Mesenchymal stem cell (in vitro differentiated cells and primary cell): Measurements from ENCODE around the gene CHST14.

Experiments used
- DNase-seq: peaks from one replicate; pipeline ENCODE4 v3.0.0-alpha.2; 2013
- H2AFZ ChIP-seq: one replicate; pipeline ENCODE4 v1.6.1; 2013; ENCODE audit warnings: low read depth, mild to moderate bottlenecking, control low read depth, inconsistent platforms, low read length, moderate library complexity
- H2AK5ac ChIP-seq: 2 replicates; pipeline ENCODE4 v1.6.1; 2013; ENCODE audit warnings: low read length, moderate library complexity, mild to moderate bottlenecking, inconsistent platforms; ENCODE audit not compliant: severe bottlenecking
- H2BK120ac ChIP-seq: one replicate; pipeline ENCODE4 v1.6.1; 2013; ENCODE audit warnings: low read depth, mild to moderate bottlenecking, inconsistent platforms, low read length, moderate library complexity
- H2BK12ac ChIP-seq, 2 experiments: one replicate each; pipeline ENCODE4 v1.6.1; 2013; ENCODE audit warnings: inconsistent platforms in 2 of 2, low read length in 2 of 2, mild to moderate bottlenecking in 2 of 2, moderate library complexity in 2 of 2, control low read depth in 1 of 2
- H2BK15ac ChIP-seq: one replicate; pipeline ENCODE4 v1.6.1; 2013; ENCODE audit warnings: mild to moderate bottlenecking, low read depth, inconsistent platforms; ENCODE audit not compliant: poor library complexity, severe bottlenecking
- H2BK5ac ChIP-seq: 2 replicates; pipeline ENCODE4 v1.6.1; 2013; ENCODE audit warnings: low read depth, mild to moderate bottlenecking, low read length, control low read depth, inconsistent platforms; ENCODE audit not compliant: poor library complexity, severe bottlenecking
- H3K14ac ChIP-seq, 2 experiments: one replicate each; pipeline ENCODE4 v1.6.1; 2013; ENCODE audit warnings: inconsistent platforms in 2 of 2, low read length in 2 of 2, control low read depth in 1 of 2, mild to moderate bottlenecking in 1 of 2, moderate library complexity in 1 of 2
- H3K18ac ChIP-seq, 2 experiments: one replicate each; pipeline ENCODE4 v1.6.1; 2013; ENCODE audit warnings: inconsistent platforms in 2 of 2, low read length in 2 of 2, control low read depth in 1 of 2, low read depth in 1 of 2, mild to moderate bottlenecking in 1 of 2
- H3K23ac ChIP-seq, 2 experiments: one replicate each; pipeline ENCODE4 v1.6.1; 2013; ENCODE audit warnings: inconsistent platforms in 2 of 2, low read length in 2 of 2, mild to moderate bottlenecking in 2 of 2, moderate library complexity in 2 of 2, control low read depth in 1 of 2
- H3K27ac ChIP-seq: 2 replicates; pipeline ENCODE4 v1.5.1; 2013; ENCODE audit warnings: mild to moderate bottlenecking, moderate library complexity, low read length, control low read depth, inconsistent platforms; ENCODE audit not compliant: poor library complexity, severe bottlenecking
- H3K27me3 ChIP-seq, 2 experiments: 2 replicates each; pipeline versions ENCODE4 v1.6.1 to v1.7.0; 2013; ENCODE audit warnings: low read length in 2 of 2, mild to moderate bottlenecking in 2 of 2, moderate library complexity in 2 of 2, control low read depth in 1 of 2, inconsistent platforms in 1 of 2; ENCODE audit not compliant: control insufficient read depth in 1 of 2, insufficient read depth in 1 of 2
- H3K36me3 ChIP-seq, 2 experiments: 2 replicates each; pipeline versions ENCODE4 v1.6.1 to v1.7.0; 2013; ENCODE audit warnings: low read length in 2 of 2, control low read depth in 1 of 2, inconsistent platforms in 1 of 2, low read depth in 1 of 2, mild to moderate bottlenecking in 1 of 2; ENCODE audit not compliant: insufficient read depth in 2 of 2, control insufficient read depth in 1 of 2
- H3K4ac ChIP-seq, 2 experiments: one replicate each; pipeline ENCODE4 v1.6.1; 2013; ENCODE audit warnings: inconsistent platforms in 2 of 2, low read length in 2 of 2, mild to moderate bottlenecking in 2 of 2, moderate library complexity in 2 of 2, control low read depth in 1 of 2, low read depth in 1 of 2
- H3K4me1 ChIP-seq: 2 replicates; pipeline ENCODE4 v1.6.1; 2013; ENCODE audit warnings: low read depth, low read length, control low read depth; ENCODE audit not compliant: control insufficient read depth, insufficient read depth
- H3K4me2 ChIP-seq: 2 replicates; pipeline ENCODE4 v1.6.1; 2013; ENCODE audit warnings: low read length, mild to moderate bottlenecking, inconsistent platforms; ENCODE audit not compliant: poor library complexity, severe bottlenecking
- H3K4me3 ChIP-seq, 2 experiments: 2 replicates each; pipeline versions ENCODE4 v1.5.1 to v1.7.0; 2013; ENCODE audit warnings: low read length in 2 of 2, mild to moderate bottlenecking in 2 of 2, control low read depth in 1 of 2, low read depth in 1 of 2; ENCODE audit not compliant: insufficient read depth in 1 of 2
- H3K79me1 ChIP-seq: replicated peaks from 2 replicates; pipeline ENCODE4 v1.6.1; 2013; ENCODE audit warnings: mild to moderate bottlenecking, control low read depth, low read length, inconsistent platforms; ENCODE audit not compliant: poor library complexity, severe bottlenecking
- H3K9ac ChIP-seq: 2 replicates; pipeline ENCODE4 v1.7.0; 2013; ENCODE audit warnings: mild to moderate bottlenecking, low read length, moderate library complexity
- H3K9me3 ChIP-seq: 2 replicates; pipeline ENCODE4 v1.7.0; 2013; ENCODE audit warnings: mild to moderate bottlenecking, low read length; ENCODE audit not compliant: control insufficient read depth
- H4K8ac ChIP-seq: one replicate; pipeline ENCODE4 v1.6.1; 2013; ENCODE audit warnings: inconsistent platforms, mild to moderate bottlenecking, low read length, moderate library complexity
- H4K91ac ChIP-seq: one replicate; pipeline ENCODE4 v1.6.1; 2013; ENCODE audit warnings: mild to moderate bottlenecking, low read length, inconsistent platforms
- WGBS: methylation state at CpG from one replicate; pipeline ENCODE4 v1.1.7; 2013; ENCODE audit warnings: mixed read lengths; 5-methylcytosine and 5-hydroxymethylcytosine counted together

The CHST14 gene

DNA sequence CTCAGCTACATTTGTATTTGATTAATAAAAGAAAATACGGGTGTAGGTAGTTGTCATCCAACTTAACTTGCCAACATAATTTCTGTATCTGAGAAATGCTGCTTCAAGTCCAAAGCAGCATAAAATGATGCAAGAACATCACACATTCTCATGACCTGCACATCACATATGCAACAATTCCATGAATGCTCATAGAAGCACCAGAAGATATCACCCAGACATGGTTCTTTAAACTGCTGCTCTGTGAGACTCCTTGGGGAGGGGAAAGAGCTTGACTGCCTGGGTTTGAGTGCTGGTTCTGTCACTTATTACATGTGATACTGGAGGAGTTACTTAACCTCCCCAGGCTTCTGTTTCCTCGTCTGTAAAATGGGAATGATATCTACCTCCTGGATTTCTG is 39.4 kb downstream of the CHST14 start:
- Histone ChIP-seq H3K9ac (no peak overlapping the region), H3K27ac (no peak overlapping the region), H3K4me1 (peaks cover 17% of the 10 kb centered on the region), H3K14ac (no peak overlapping the region), H3K9me3 (no peaks in the 10 kb centered on the region), H2BK5ac (no peak overlapping the region), H3K4me3 (no peak overlapping the region), H4K8ac (no peak overlapping the region), H3K4ac (no peak overlapping the region), H3K23ac (no peak overlapping the region), H3K27me3 (peaks cover 14 to 23% of the 10 kb centered on the region in 2 experiments), H3K18ac (no peak overlapping the region), H2AK5ac (no peak overlapping the region), H4K91ac (no peak overlapping the region), H2AFZ (no peak overlapping the region), H2BK12ac (no peak overlapping the region), H3K4me2 (no peak overlapping the region), H3K36me3 (no peaks in the 10 kb centered on the region), H2BK120ac (no peak overlapping the region), H3K79me1 (no peaks in the 10 kb centered on the region), H2BK15ac (no peak overlapping the region)
- DNase-seq, result no peak
- WGBS, result 94% methylated on average over 2 of the region's 2 CpGs

GRCh38 chr15:40511093-40511471 is 40.3 kb downstream of the CHST14 start:
- Histone ChIP-seq H2BK5ac (no peak overlapping the region), H3K36me3 (no peaks in the 10 kb centered on the region), H3K14ac (no peak overlapping the region), H2AK5ac (no peak overlapping the region), H3K4me1 (peaks cover 17% of the 10 kb centered on the region), H3K4me2 (peak overlapping the region; percentile 100), H4K8ac (peak overlapping the region; percentile 86), H4K91ac (peak overlapping the region; percentile 55), H3K4me3 (peak overlapping the region; percentile 65 to 78), H3K23ac (peak overlapping the region in 1 of 2 experiments; percentile 23), H3K9ac (peak overlapping the region; percentile 71), H3K27me3 (peaks cover 14 to 23% of the 10 kb centered on the region in 2 experiments), H3K4ac (no peak overlapping the region), H2BK12ac (peak overlapping the region in 1 of 2 experiments; percentile 6), H2BK120ac (no peak overlapping the region), H3K18ac (no peak overlapping the region), H3K79me1 (no peaks in the 10 kb centered on the region), H3K27ac (no peak overlapping the region), H2AFZ (peak overlapping the region; percentile 15), H2BK15ac (no peak overlapping the region), H3K9me3 (no peaks in the 10 kb centered on the region)
- DNase-seq, result no peak
- WGBS, result 34% methylated on average over 22 of the region's 22 CpGs

GRCh38 chr15:40511472-40512133 is 40.8 kb downstream of the CHST14 start:
- peak; percentile 57 for DNase-seq
- no peak overlapping the region for H3K14ac ChIP-seq
- H3K27ac ChIP-seq, result no peak overlapping the region
- H3K9ac ChIP-seq, result peak overlapping the region; percentile 71
- H2BK120ac ChIP-seq, result no peak overlapping the region
- no peaks in the 10 kb centered on the region for H3K36me3 ChIP-seq
- no peak overlapping the region for H2AK5ac ChIP-seq
- peak overlapping the region in 1 of 2 experiments; percentile 39 for H3K18ac ChIP-seq
- H3K4me1 ChIP-seq, result peaks cover 17% of the 10 kb centered on the region
- H2BK12ac ChIP-seq, result peak overlapping the region in 1 of 2 experiments; percentile 6
- peak overlapping the region; percentile 15 for H2AFZ ChIP-seq
- H3K23ac ChIP-seq, result peak overlapping the region in 1 of 2 experiments; percentile 14
- H3K4me3 ChIP-seq, result peak overlapping the region; percentile 65 to 78
- no peaks in the 10 kb centered on the region for H3K79me1 ChIP-seq
- no peak overlapping the region for H3K4ac ChIP-seq
- H2BK5ac ChIP-seq, result no peak overlapping the region
- WGBS, result 4% methylated on average over 54 of the region's 61 CpGs
- peaks cover 14 to 23% of the 10 kb centered on the region in 2 experiments for H3K27me3 ChIP-seq
- no peaks in the 10 kb centered on the region for H3K9me3 ChIP-seq
- peak overlapping the region; percentile 12 for H2BK15ac ChIP-seq
- H3K4me2 ChIP-seq, result peak overlapping the region; percentile 100
- peak overlapping the region; percentile 55 for H4K91ac ChIP-seq
- H4K8ac ChIP-seq, result peak overlapping the region; percentile 86

GRCh38 chr15:40512440-40512839 is 41.7 kb downstream of the CHST14 start:
- Histone ChIP-seq H2AFZ (no peak overlapping the region), H2BK15ac (no peak overlapping the region), H4K8ac (no peak overlapping the region), H3K27me3 (peaks cover 14 to 23% of the 10 kb centered on the region in 2 experiments), H3K23ac (no peak overlapping the region), H3K79me1 (no peaks in the 10 kb centered on the region), H3K4ac (no peak overlapping the region), H3K9ac (no peak overlapping the region), H4K91ac (no peak overlapping the region), H3K4me3 (no peak overlapping the region), H3K14ac (no peak overlapping the region), H2BK12ac (no peak overlapping the region), H2AK5ac (no peak overlapping the region), H3K9me3 (no peaks in the 10 kb centered on the region), H2BK120ac (no peak overlapping the region), H2BK5ac (no peak overlapping the region), H3K4me2 (no peak overlapping the region), H3K36me3 (no peaks in the 10 kb centered on the region), H3K4me1 (peaks cover 12% of the 10 kb centered on the region), H3K18ac (no peak overlapping the region), H3K27ac (no peak overlapping the region)
- no peak for DNase-seq
- 95% methylated on average over 2 of the region's 2 CpGs for WGBS
